A549 (cell line): Measurements from ENCODE around the gene TJP2. TPM values are rescaled to one million over a fixed set of nuclear protein-coding genes. Genes with fewer than 3 reads are reported as not detected.

ENCODE experiments used
- ATAC-seq, 2 experiments: fragments of 200-7000 bp in 1 of 2; fragments of >200 bp in 1 of 2; cut with Nextera tagmentation in 1 of 2; cut with Tn5 transposase in 1 of 2; 3 replicates each; pipeline versions ENCODE4 v1.8.0 to v1.9.1; 2018 to 2020; ENCODE audit warnings: mild to moderate bottlenecking in 1 of 2, moderate library complexity in 1 of 2
- CTCF ChIA-PET: fragments of 300-600 bp; sonication (Branson Sonifier 250); formaldehyde crosslinking; extraction: SDS; loops from one replicate; lab custom pipeline; 2021; ENCODE audit warnings: antibody characterized with exemption, inconsistent platforms; lab: Yijun Ruan, JAX
- POLR2A ChIA-PET: fragments of 350-600 bp; formaldehyde crosslinking; extraction: SDS; loops from one replicate; lab custom pipeline; 2021; ENCODE audit warnings: antibody characterized with exemption, inconsistent platforms; lab: Yijun Ruan, JAX
- DNase-seq, 2 experiments: peaks; one replicate each; pipeline versions ENCODE4 v3.0.0 to v3.0.0-alpha.2; 2011 to 2016; ENCODE audit warnings: low read depth in 1 of 2, low spot score in 1 of 2
- FAIRE-seq: peaks from 2 replicates; lab custom pipeline; 2011; peaks lifted over from hg19 to GRCh38; lab: Jason Lieb, UNC
- H3K27ac ChIP-seq, 2 experiments: fragments of >200 bp; sonication (Bioruptor Twin); formaldehyde crosslinking; 3 replicates each; pipeline ENCODE4 v1.5.1; 2016 to 2017
- H3K4me1 ChIP-seq: fragments of >200 bp; sonication (Bioruptor Twin); formaldehyde crosslinking; 3 replicates; pipeline ENCODE4 v1.6.1; 2016
- H3K4me2 ChIP-seq: fragments of >200 bp; sonication (Bioruptor Twin); formaldehyde crosslinking; 3 replicates; pipeline ENCODE4 v1.6.1; 2016
- H3K4me3 ChIP-seq: fragments of >200 bp; sonication (Bioruptor Twin); formaldehyde crosslinking; 3 replicates; pipeline ENCODE4 v1.5.1; 2016
- H3K9me3 ChIP-seq: fragments of >200 bp; sonication (Bioruptor Twin); formaldehyde crosslinking; 3 replicates; pipeline ENCODE4 v1.6.1; 2016
- CBX2 ChIP-seq: fragments of 200-600 bp; sonication (generic); IDR thresholded peaks from 2 replicates; pipeline ENCODE4 v1.6.1; 2016; ENCODE audit warnings: low read depth, mild to moderate bottlenecking, borderline replicate concordance
- CBX8 ChIP-seq: fragments of 200-600 bp; sonication (generic); IDR thresholded peaks from 2 replicates; pipeline ENCODE4 v1.6.1; 2016
- CEBPB ChIP-seq, 2 experiments: fragments of >200 bp in 1 of 2; sonication (Bioruptor Twin) in 1 of 2; formaldehyde crosslinking in 1 of 2; IDR thresholded peaks; 2 replicates each; pipeline ENCODE4 v1.6.1; 2012 to 2016
- FOXS1 ChIP-seq: fragments of 250-450 bp; sonication (Bioruptor Pico); IDR thresholded peaks from 2 replicates; pipeline ENCODE4 v1.5.0; 2020; ENCODE audit warnings: mild to moderate bottlenecking, moderate library complexity
- HDAC2 ChIP-seq: fragments of 200-600 bp; sonication (generic); IDR thresholded peaks from 2 replicates; pipeline ENCODE4 v1.6.1; 2016
- HOXB13 ChIP-seq: fragments of 250-450 bp; sonication (Bioruptor Pico); IDR thresholded peaks from 2 replicates; pipeline ENCODE4 v1.5.0; 2020; ENCODE audit warnings: low read depth, mild to moderate bottlenecking, moderate library complexity
- HOXB5 ChIP-seq: fragments of 250-450 bp; sonication (Bioruptor Pico); IDR thresholded peaks from 2 replicates; pipeline ENCODE4 v1.5.0; 2020; ENCODE audit warnings: mild to moderate bottlenecking, moderate library complexity
- JUN ChIP-seq, 2 experiments: fragments of >200 bp; sonication (Bioruptor Twin); formaldehyde crosslinking; IDR thresholded peaks; 2 replicates in 1 of 2; 3 replicates in 1 of 2; pipeline ENCODE4 v1.6.1; 2016 to 2017
- NR3C1 ChIP-seq: fragments of >200 bp; sonication (Bioruptor Twin); formaldehyde crosslinking; IDR thresholded peaks from 3 replicates; pipeline ENCODE4 v1.6.1; 2017
- PHF8 ChIP-seq: fragments of 200-600 bp; sonication (generic); IDR thresholded peaks from 2 replicates; pipeline ENCODE4 v1.6.1; 2016; ENCODE audit warnings: low read depth, mild to moderate bottlenecking, antibody characterized with exemption, moderate library complexity, borderline replicate concordance
- POLR2AphosphoS2 ChIP-seq: conservative IDR thresholded peaks from 2 replicates; pipeline ENCODE4 v1.6.1; 2012; ENCODE audit warnings: low read length, improper control_type of control experiment, inconsistent platforms
- RAD21 ChIP-seq, 2 experiments: fragments of >200 bp in 1 of 2; sonication (Bioruptor Twin) in 1 of 2; formaldehyde crosslinking in 1 of 2; IDR thresholded peaks in 1 of 2; conservative IDR thresholded peaks in 1 of 2; 2 replicates in 1 of 2; 3 replicates in 1 of 2; pipeline ENCODE4 v1.6.1; 2012 to 2018; ENCODE audit warnings: inconsistent platforms in 1 of 2
- SMC3 ChIP-seq: fragments of >200 bp; sonication (Bioruptor Twin); formaldehyde crosslinking; IDR thresholded peaks from 3 replicates; pipeline ENCODE4 v1.6.1; 2018; ENCODE audit warnings: inconsistent platforms
- TP53 ChIP-seq: fragments of 250-450 bp; sonication (Bioruptor Pico); IDR thresholded peaks from 2 replicates; pipeline ENCODE4 v1.5.0; 2021; ENCODE audit warnings: mild to moderate bottlenecking, moderate library complexity
- ZC3H11A ChIP-seq: fragments of 450-650 bp; IDR thresholded peaks from 2 replicates; pipeline ENCODE4 v1.6.1; 2014; ENCODE audit warnings: antibody characterized with exemption, mild to moderate bottlenecking
- ZNF302 ChIP-seq: fragments of 250-450 bp; sonication (Bioruptor Pico); IDR thresholded peaks from 2 replicates; pipeline ENCODE4 v1.9.0; 2021; ENCODE audit warnings: inconsistent platforms, mild to moderate bottlenecking, moderate library complexity
- ZSCAN20 ChIP-seq: fragments of 250-450 bp; sonication (Bioruptor Pico); IDR thresholded peaks from 2 replicates; pipeline ENCODE4 v1.8.0; 2022; ENCODE audit warnings: mild to moderate bottlenecking, moderate library complexity
- WGBS: methylation state at CpG from one replicate; pipeline ENCODE4 v1.1.6; 2017; ENCODE audit errors: missing lambda C conversion rate; 5-methylcytosine and 5-hydroxymethylcytosine counted together
- polyA plus RNA-seq, 4 experiments: library from polyadenylated mRNA; depleted of rRNA in 3 of 4; stranded (reverse); fragments of >200 nt; fragmentation: RNase III in 1 of 4; extraction: RNeasy Plus Mini Kit Qiagen cat#74134 plus additional on column Dnase treatment in 1 of 4; gene quantifications; 2 replicates in 3 of 4; 3 replicates in 1 of 4; pipeline ENCODE4 v1.2.3, GENCODE V29; 2011 to 2017
- TF ChIP-seq, protein P1 (sequence below): fragments of 450-650 bp; IDR thresholded peaks from 2 replicates; pipeline ENCODE4 v1.6.1; 2014; ENCODE audit warnings: antibody characterized with exemption
- TF ChIP-seq, protein P2 (sequence below): IDR thresholded peaks from 2 replicates; pipeline ENCODE4 v1.6.1; 2012
- TF ChIP-seq, protein P3 (sequence below): fragments of >200 bp; sonication (Bioruptor Twin); formaldehyde crosslinking; IDR thresholded peaks from 2 replicates; pipeline ENCODE4 v1.6.1; 2016
- TF ChIP-seq, protein P4 (sequence below): fragments of 250-450 bp; sonication (Bioruptor Pico); IDR thresholded peaks from 2 replicates; pipeline ENCODE4 v1.5.0; 2020; ENCODE audit warnings: low read depth, mild to moderate bottlenecking, moderate library complexity
- TF ChIP-seq, protein P5 (sequence below): fragments of >200 bp; sonication (Bioruptor Twin); formaldehyde crosslinking; IDR thresholded peaks from 3 replicates; pipeline ENCODE4 v1.6.1; 2016

The TJP2 gene
- polyA plus RNA-seq, 2 of the 4 experiments (the other 2 are of a cell fraction): 1.7 to 3.6 TPM

DNA sequence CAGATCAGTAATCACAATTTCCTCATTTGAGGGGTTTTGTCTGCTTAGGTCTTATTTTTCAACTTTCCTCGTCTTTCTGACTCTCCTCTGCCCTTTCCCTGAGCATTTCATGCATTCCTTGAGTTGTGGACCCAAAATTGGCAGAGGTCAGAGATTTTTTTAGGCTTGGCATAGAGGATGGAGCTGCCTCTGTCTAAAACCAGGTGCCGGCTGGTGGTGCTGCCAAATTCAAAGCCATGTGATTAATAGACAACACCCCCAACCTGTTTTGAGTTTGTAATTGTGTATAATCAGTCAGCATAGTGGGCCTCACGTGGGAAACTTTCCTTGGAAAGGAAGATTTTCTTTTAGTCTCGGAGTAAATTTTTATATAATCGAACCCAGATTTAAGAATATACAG, 39.6 kb downstream of the TJP2 start:
- Histone ChIP-seq H3K9me3 (no peaks in the 10 kb centered on the region), H3K27ac (no peak overlapping the region), H3K4me3 (no peak overlapping the region), H3K4me2 (no peak overlapping the region), H3K4me1 (no peaks in the 10 kb centered on the region)
- TF ChIP-seq ZNF302 (CRISPR knock-in tag) (no peak), TP53 (CRISPR knock-in tag) (no peak), RAD21 (conservative IDR thresholded peaks at IDR 0.05 in 1 of 2, IDR thresholded peaks at IDR 0.05 in 1 of 2) (no peak), HOXB5 (CRISPR knock-in tag) (no peak), HDAC2 (no peak), PHF8 (no peak), HOXB13 (CRISPR knock-in tag) (no peak), ZC3H11A (no peak)
- TF ChIP-seq, protein P1, sequence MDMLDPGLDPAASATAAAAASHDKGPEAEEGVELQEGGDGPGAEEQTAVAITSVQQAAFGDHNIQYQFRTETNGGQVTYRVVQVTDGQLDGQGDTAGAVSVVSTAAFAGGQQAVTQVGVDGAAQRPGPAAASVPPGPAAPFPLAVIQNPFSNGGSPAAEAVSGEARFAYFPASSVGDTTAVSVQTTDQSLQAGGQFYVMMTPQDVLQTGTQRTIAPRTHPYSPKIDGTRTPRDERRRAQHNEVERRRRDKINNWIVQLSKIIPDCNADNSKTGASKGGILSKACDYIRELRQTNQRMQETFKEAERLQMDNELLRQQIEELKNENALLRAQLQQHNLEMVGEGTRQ: no peak
- WGBS: 75% methylated on average over 5 of the region's 5 CpGs
- ATAC-seq (no peak), FAIRE-seq (no peak), DNase-seq (no peak)
- ChIA-PET POLR2A (no interaction called here), CTCF (interaction anchor here (1.1 to 2.1 kb wide), 2 partner anchors 139 to 178 kb away, joined by 3 to 4 read pairs; partner anchors contain the start of gene FXN)

DNA sequence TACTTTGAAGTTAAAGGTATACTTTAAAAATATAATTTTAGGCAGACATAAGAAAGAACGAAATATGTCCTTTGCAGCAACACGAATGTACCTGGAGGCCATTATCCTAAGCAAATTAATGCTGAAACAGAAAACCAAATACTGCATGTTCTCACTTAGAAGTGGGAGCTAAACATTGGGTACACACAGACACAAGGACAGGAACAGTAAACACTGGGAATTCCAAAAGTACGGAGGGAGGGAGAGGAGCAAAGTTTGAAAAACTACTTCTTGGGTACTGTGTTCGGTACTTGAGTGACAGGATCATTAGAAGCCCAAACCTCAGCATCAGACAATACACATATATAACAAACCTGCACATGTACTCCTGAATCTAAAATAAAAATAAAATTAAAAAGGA, 40.9 kb downstream of the TJP2 start:
- WGBS: 85% methylated on average over 4 of the region's 4 CpGs
- CTCF ChIA-PET: interaction anchor here (0.7 to 1.1 kb wide), 3 partner anchors 8 to 140 kb away, joined by 3 to 4 read pairs (median 4); no protein-coding TSS in a partner anchor
- POLR2A ChIA-PET: no interaction called here

More for the DNA sequence above, 40.9 kb downstream of the TJP2 start:
- TF ChIP-seq FOXS1 (no peak), TP53 (CRISPR knock-in tag) (no peak), SMC3 (no peak), POLR2AphosphoS2 (no peak), RAD21 (conservative IDR thresholded peaks at IDR 0.05 in 1 of 2, IDR thresholded peaks at IDR 0.05 in 1 of 2) (no peak), CBX8 (no peak), ZSCAN20 (CRISPR knock-in tag) (no peak), NR3C1 (no peak), CEBPB (IDR thresholded peaks at IDR 0.05) (no peak), JUN (IDR thresholded peaks at IDR 0.05) (no peak), CBX2 (no peak), HDAC2 (no peak)
- TF ChIP-seq, protein P2, sequence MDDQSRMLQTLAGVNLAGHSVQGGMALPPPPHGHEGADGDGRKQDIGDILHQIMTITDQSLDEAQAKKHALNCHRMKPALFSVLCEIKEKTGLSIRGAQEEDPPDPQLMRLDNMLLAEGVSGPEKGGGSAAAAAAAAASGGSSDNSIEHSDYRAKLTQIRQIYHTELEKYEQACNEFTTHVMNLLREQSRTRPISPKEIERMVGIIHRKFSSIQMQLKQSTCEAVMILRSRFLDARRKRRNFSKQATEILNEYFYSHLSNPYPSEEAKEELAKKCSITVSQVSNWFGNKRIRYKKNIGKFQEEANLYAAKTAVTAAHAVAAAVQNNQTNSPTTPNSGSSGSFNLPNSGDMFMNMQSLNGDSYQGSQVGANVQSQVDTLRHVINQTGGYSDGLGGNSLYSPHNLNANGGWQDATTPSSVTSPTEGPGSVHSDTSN: no peak
- TF ChIP-seq, protein P3, sequence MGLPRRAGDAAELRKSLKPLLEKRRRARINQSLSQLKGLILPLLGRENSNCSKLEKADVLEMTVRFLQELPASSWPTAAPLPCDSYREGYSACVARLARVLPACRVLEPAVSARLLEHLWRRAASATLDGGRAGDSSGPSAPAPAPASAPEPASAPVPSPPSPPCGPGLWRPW: no peak
- TF ChIP-seq, protein P4, sequence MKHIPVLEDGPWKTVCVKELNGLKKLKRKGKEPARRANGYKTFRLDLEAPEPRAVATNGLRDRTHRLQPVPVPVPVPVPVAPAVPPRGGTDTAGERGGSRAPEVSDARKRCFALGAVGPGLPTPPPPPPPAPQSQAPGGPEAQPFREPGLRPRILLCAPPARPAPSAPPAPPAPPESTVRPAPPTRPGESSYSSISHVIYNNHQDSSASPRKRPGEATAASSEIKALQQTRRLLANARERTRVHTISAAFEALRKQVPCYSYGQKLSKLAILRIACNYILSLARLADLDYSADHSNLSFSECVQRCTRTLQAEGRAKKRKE (CRISPR knock-in tag): no peak
- TF ChIP-seq, protein P5, sequence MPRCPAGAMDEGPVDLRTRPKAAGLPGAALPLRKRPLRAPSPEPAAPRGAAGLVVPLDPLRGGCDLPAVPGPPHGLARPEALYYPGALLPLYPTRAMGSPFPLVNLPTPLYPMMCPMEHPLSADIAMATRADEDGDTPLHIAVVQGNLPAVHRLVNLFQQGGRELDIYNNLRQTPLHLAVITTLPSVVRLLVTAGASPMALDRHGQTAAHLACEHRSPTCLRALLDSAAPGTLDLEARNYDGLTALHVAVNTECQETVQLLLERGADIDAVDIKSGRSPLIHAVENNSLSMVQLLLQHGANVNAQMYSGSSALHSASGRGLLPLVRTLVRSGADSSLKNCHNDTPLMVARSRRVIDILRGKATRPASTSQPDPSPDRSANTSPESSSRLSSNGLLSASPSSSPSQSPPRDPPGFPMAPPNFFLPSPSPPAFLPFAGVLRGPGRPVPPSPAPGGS: no peak
- TF ChIP-seq, all 56 proteins: peak for 0
- no peak for ATAC-seq
- Histone ChIP-seq H3K4me2 (no peak overlapping the region), H3K9me3 (no peaks in the 10 kb centered on the region), H3K4me3 (no peak overlapping the region), H3K4me1 (no peaks in the 10 kb centered on the region), H3K27ac (no peak overlapping the region)
- DNase-seq: no peak
- no peak for FAIRE-seq
